ENCODE results near the gene TRAPPC3L. TPM values are rescaled to one million over a fixed set of nuclear protein-coding genes. Genes with fewer than 3 reads are reported as not detected.

The TRAPPC3L gene
- total and polyA plus RNA-seq, 2 of the 13 experiments (the other 11 are each of a cell fraction or from before 2014, with no cell fraction given) = not detected

DNA sequence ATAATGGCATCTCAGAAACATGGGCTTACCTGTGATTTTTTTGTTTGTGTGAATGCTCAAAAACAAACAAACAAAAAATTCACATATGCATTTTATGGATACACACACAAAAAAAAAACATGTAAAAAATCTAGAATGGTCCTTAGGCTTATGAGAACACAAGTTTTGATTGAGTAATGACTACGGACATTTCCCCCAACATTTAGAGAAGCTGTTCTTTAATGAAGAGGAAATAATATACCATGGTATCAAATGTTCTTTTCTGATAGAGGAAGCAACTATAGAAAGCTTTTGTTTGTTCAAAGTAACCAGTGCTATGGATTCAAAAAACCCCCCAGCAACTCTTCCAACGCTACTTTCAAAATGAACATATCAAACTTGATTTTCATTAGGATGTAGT lies 93.0 kb downstream of the TRAPPC3L start:
- Histone ChIP-seq H3K9ac (ENCODE audit: insufficient read depth, low read depth, low read length) (no peak overlapping the region), H3K27me3 (ENCODE audit: control insufficient read depth in 1 of 2, insufficient read depth in 2 of 2, low read length in 2 of 2) (no peaks in the 10 kb centered on the region), H3K36me3 (replicated peaks in 1 of 2; ENCODE audit: control insufficient read depth in 1 of 2, insufficient read depth in 2 of 2, low read length in 2 of 2) (no peaks in the 10 kb centered on the region), H3K9me3 (ENCODE audit: low read length) (no peaks in the 10 kb centered on the region), H4K20me1 (ENCODE audit: insufficient read depth, low read length) (no peaks in the 10 kb centered on the region), H3K4me2 (ENCODE audit: low read depth, low read length) (no peak overlapping the region), H3K27ac (ENCODE audit: extremely low read length, insufficient read depth, low read length) (no peak overlapping the region), H3K79me2 (ENCODE audit: insufficient read depth, low read length) (no peaks in the 10 kb centered on the region), H3K4me1 (ENCODE audit: insufficient read depth, low read length) (no peaks in the 10 kb centered on the region), H2AFZ (ENCODE audit: low read length) (no peak overlapping the region), H3K4me3 (replicated peaks in 1 of 3; ENCODE audit: insufficient read depth in 1 of 3, low read depth in 2 of 3, low read length in 3 of 3) (no peak overlapping the region)
- no TSS peak for BruUV-seq (replicated peaks)
- no peak for DNase-seq (ENCODE audit: low spot score)
- in situ Hi-C loops (cut with HindIII; ENCODE audit: extremely low pct_ligation_motif_present, low pct_unique_long_range_greater_than_20kb) = no loop called here
- CTCF ChIA-PET (ENCODE audit: low intra/inter-chr PET ratio, low total read pairs) = no interaction called here
- no peak for ATAC-seq
- POLR2A ChIA-PET = no interaction called here
- intact Hi-C loops (cut with micrococcal nuclease; ENCODE audit: unreplicated experiment) = no loop called here
- no peak for FAIRE-seq
- WGBS (ENCODE audit: low lambda C conversion rate) = 1% methylated on average over 2 of the region's 2 CpGs
- TF ChIP-seq, protein P1, sequence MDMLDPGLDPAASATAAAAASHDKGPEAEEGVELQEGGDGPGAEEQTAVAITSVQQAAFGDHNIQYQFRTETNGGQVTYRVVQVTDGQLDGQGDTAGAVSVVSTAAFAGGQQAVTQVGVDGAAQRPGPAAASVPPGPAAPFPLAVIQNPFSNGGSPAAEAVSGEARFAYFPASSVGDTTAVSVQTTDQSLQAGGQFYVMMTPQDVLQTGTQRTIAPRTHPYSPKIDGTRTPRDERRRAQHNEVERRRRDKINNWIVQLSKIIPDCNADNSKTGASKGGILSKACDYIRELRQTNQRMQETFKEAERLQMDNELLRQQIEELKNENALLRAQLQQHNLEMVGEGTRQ (IDR thresholded peaks at IDR 0.05; ENCODE audit: low read depth, low read length) = no peak
- TF ChIP-seq, protein P1 (CRISPR knock-in tag; IDR thresholded peaks at IDR 0.05; ENCODE audit: borderline replicate concordance) = no peak
- TF ChIP-seq, protein P2, sequence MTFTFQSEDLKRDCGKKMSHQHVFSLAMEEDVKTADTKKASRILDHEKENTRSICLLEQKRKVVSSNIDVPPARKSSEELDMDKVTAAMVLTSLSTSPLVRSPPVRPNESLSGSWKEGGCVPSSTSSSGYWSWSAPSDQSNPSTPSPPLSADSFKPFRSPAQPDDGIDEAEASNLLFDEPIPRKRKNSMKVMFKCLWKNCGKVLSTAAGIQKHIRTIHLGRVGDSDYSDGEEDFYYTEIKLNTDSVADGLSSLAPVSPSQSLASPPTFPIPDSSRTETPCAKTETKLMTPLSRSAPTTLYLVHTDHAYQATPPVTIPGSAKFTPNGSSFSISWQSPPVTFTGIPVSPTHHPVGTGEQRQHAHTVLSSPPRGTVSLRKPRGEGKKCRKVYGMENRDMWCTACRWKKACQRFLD (CRISPR knock-in tag; IDR thresholded peaks at IDR 0.05; ENCODE audit: borderline replicate concordance) = no peak
- TF ChIP-seq SAFB2 (CRISPR knock-in tag; IDR thresholded peaks at IDR 0.05; ENCODE audit: borderline replicate concordance, low read depth) (no peak), CAMTA2 (CRISPR knock-in tag; IDR thresholded peaks at IDR 0.05; ENCODE audit: borderline replicate concordance) (no peak), ZFP1 (CRISPR knock-in tag; IDR thresholded peaks at IDR 0.05) (no peak)
- TF ChIP-seq, protein P3, sequence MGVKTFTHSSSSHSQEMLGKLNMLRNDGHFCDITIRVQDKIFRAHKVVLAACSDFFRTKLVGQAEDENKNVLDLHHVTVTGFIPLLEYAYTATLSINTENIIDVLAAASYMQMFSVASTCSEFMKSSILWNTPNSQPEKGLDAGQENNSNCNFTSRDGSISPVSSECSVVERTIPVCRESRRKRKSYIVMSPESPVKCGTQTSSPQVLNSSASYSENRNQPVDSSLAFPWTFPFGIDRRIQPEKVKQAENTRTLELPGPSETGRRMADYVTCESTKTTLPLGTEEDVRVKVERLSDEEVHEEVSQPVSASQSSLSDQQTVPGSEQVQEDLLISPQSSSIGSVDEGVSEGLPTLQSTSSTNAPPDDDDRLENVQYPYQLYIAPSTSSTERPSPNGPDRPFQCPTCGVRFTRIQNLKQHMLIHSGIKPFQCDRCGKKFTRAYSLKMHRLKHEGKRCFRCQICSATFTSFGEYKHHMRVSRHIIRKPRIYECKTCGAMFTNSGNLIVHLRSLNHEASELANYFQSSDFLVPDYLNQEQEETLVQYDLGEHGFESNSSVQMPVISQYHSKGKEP (CRISPR knock-in tag; IDR thresholded peaks at IDR 0.05) = no peak
- TF ChIP-seq, protein P4, sequence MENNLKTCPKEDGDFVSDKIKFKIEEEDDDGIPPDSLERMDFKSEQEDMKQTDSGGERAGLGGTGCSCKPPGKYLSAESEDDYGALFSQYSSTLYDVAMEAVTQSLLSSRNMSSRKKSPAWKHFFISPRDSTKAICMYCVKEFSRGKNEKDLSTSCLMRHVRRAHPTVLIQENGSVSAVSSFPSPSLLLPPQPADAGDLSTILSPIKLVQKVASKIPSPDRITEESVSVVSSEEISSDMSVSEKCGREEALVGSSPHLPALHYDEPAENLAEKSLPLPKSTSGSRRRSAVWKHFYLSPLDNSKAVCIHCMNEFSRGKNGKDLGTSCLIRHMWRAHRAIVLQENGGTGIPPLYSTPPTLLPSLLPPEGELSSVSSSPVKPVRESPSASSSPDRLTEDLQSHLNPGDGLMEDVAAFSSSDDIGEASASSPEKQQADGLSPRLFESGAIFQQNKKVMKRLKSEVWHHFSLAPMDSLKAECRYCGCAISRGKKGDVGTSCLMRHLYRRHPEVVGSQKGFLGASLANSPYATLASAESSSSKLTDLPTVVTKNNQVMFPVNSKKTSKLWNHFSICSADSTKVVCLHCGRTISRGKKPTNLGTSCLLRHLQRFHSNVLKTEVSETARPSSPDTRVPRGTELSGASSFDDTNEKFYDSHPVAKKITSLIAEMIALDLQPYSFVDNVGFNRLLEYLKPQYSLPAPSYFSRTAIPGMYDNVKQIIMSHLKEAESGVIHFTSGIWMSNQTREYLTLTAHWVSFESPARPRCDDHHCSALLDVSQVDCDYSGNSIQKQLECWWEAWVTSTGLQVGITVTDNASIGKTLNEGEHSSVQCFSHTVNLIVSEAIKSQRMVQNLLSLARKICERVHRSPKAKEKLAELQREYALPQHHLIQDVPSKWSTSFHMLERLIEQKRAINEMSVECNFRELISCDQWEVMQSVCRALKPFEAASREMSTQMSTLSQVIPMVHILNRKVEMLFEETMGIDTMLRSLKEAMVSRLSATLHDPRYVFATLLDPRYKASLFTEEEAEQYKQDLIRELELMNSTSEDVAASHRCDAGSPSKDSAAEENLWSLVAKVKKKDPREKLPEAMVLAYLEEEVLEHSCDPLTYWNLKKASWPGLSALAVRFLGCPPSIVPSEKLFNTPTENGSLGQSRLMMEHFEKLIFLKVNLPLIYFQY (CRISPR knock-in tag; IDR thresholded peaks at IDR 0.05; ENCODE audit: borderline replicate concordance) = no peak
- TF ChIP-seq, protein P5, sequence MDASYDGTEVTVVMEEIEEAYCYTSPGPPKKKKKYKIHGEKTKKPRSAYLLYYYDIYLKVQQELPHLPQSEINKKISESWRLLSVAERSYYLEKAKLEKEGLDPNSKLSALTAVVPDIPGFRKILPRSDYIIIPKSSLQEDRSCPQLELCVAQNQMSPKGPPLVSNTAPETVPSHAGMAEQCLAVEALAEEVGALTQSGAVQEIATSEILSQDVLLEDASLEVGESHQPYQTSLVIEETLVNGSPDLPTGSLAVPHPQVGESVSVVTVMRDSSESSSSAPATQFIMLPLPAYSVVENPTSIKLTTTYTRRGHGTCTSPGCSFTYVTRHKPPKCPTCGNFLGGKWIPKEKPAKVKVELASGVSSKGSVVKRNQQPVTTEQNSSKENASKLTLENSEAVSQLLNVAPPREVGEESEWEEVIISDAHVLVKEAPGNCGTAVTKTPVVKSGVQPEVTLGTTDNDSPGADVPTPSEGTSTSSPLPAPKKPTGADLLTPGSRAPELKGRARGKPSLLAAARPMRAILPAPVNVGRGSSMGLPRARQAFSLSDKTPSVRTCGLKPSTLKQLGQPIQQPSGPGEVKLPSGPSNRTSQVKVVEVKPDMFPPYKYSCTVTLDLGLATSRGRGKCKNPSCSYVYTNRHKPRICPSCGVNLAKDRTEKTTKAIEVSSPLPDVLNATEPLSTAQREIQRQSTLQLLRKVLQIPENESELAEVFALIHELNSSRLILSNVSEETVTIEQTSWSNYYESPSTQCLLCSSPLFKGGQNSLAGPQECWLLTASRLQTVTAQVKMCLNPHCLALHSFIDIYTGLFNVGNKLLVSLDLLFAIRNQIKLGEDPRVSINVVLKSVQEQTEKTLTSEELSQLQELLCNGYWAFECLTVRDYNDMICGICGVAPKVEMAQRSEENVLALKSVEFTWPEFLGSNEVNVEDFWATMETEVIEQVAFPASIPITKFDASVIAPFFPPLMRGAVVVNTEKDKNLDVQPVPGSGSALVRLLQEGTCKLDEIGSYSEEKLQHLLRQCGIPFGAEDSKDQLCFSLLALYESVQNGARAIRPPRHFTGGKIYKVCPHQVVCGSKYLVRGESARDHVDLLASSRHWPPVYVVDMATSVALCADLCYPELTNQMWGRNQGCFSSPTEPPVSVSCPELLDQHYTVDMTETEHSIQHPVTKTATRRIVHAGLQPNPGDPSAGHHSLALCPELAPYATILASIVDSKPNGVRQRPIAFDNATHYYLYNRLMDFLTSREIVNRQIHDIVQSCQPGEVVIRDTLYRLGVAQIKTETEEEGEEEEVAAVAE (CRISPR knock-in tag; IDR thresholded peaks at IDR 0.05; ENCODE audit: borderline replicate concordance) = no peak

All from HepG2 (cell line).